NCI-H748 (cell line): ENCODE data around the gene RAB27B.
"Not testable (repeated sequence)": the region's sequence is repeated elsewhere in the genome, so short reads cannot be mapped to it uniquely, and the experiment has no call there.

Source experiments
- DNase-seq: peaks from one replicate; lab custom pipeline; 2025; ENCODE audit not compliant: unreplicated experiment; lab: John Stamatoyannopoulos, UW

Gene RAB27B

GRCh38 chr18:54813977-54814565 is 14.2 kb upstream of the RAB27B start:
- DNase-seq: no peak

- no peak for DNase-seq
Measured at GRCh38 chr18:54815086-54815485, 13.2 kb upstream of the RAB27B start.

GRCh38 chr18:54820785-54821275 is 7.4 kb upstream of the RAB27B start:
- DNase-seq: not testable (repeated sequence)

- no peak for DNase-seq
Measured at GRCh38 chr18:54822872-54823845, 5.1 kb upstream of the RAB27B start.

- DNase-seq: no peak
Measured at GRCh38 chr18:54824761-54825160, 3.5 kb upstream of the RAB27B start.

- DNase-seq: no peak
Measured at GRCh38 chr18:54825601-54826344, 2.5 kb upstream of the RAB27B start.

GRCh38 chr18:54828986-54829385 is 709 bp downstream of the RAB27B start:
- no peak for DNase-seq

GRCh38 chr18:54829856-54830255 is 1.6 kb downstream of the RAB27B start:
- no peak for DNase-seq

- DNase-seq: no peak
Measured at GRCh38 chr18:54830260-54830659, 2.0 kb downstream of the RAB27B start.

- no peak for DNase-seq
Measured at GRCh38 chr18:54830866-54831265, 2.6 kb downstream of the RAB27B start.

GRCh38 chr18:54835944-54836343 is 7.7 kb downstream of the RAB27B start:
- DNase-seq: no peak

- no peak for DNase-seq
Measured at GRCh38 chr18:54843314-54843713, 15.0 kb downstream of the RAB27B start.

GRCh38 chr18:54845787-54846186 is 17.5 kb downstream of the RAB27B start:
- DNase-seq: no peak

- DNase-seq: no peak
Measured at GRCh38 chr18:54848121-54848520, 19.8 kb downstream of the RAB27B start.

GRCh38 chr18:54849683-54850082 is 21.4 kb downstream of the RAB27B start:
- no peak for DNase-seq

- no peak for DNase-seq
Measured at GRCh38 chr18:54850598-54850997, 22.3 kb downstream of the RAB27B start.

- no peak for DNase-seq
Measured at GRCh38 chr18:54852780-54853675, 24.8 kb downstream of the RAB27B start.

GRCh38 chr18:54855050-54855449 is 26.8 kb downstream of the RAB27B start:
- DNase-seq: peak; percentile 26

- DNase-seq: no peak
Measured at GRCh38 chr18:54856105-54856646, 27.9 kb downstream of the RAB27B start.

GRCh38 chr18:54857499-54857898 is 29.2 kb downstream of the RAB27B start:
- no peak for DNase-seq
